Measurements from ENCODE around the gene OSBPL8.

The OSBPL8 gene

DNA sequence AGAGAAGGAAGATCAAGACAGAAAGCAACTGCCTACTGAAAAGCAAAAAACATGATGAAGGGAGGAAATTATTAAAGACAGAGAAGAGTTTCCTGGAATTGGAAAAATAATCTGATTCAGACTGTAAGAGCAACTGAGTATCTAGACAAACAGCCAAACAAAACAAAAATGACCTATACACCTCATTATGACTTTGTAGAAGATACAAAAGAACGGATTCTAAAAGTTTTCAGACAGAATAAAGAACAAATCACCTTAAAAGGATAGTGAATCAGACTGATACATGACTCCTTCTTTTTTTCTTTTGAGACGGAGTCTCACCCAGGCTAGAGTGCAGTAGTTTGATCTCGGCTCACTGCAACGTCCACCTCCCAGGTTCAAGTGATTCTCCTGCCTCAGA, 10.4 kb downstream of the OSBPL8 start:
- TF ChIP-seq, protein P1, sequence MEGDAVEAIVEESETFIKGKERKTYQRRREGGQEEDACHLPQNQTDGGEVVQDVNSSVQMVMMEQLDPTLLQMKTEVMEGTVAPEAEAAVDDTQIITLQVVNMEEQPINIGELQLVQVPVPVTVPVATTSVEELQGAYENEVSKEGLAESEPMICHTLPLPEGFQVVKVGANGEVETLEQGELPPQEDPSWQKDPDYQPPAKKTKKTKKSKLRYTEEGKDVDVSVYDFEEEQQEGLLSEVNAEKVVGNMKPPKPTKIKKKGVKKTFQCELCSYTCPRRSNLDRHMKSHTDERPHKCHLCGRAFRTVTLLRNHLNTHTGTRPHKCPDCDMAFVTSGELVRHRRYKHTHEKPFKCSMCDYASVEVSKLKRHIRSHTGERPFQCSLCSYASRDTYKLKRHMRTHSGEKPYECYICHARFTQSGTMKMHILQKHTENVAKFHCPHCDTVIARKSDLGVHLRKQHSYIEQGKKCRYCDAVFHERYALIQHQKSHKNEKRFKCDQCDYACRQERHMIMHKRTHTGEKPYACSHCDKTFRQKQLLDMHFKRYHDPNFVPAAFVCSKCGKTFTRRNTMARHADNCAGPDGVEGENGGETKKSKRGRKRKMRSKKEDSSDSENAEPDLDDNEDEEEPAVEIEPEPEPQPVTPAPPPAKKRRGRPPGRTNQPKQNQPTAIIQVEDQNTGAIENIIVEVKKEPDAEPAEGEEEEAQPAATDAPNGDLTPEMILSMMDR (IDR thresholded peaks at IDR 0.05; ENCODE audit: low read depth, low read length, missing control alignments), result no peak
- H3K4me3 ChIP-seq (replicated peaks; ENCODE audit: low read depth, low read length), result no peak overlapping the region
- no peak for DNase-seq (ENCODE audit: extremely low read depth, low read depth)

DNA sequence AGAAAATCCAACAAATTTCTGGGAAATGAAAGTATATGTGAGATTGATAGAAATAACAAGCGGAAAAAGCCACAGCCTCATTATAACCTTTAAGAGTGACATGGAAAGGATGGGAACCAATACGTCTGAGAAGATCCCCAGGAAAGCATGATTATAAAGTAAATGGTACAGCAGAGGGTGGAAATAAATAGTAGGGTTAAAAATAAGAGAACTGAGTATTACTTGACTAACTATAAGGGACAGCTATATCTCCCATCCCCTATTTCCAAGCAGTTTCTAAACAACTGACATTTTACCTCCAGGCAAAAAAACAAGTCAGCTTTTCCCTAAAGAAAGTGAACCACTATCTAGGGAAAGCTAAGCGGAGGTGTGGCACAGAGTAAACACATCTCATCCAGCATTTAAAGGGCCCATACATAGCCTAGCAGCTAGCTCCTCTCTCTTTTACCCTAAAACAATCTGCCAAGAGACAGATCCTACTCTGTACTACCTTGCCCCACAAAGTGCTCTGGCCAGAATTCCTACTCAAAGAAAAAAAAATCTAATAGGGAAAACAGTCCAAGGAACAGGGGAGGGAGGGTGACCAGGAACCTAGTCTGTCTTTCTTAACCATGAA, 11.2 kb downstream of the OSBPL8 start:
- no peak for DNase-seq (ENCODE audit: extremely low read depth, low read depth)
- TF ChIP-seq, protein P1 (IDR thresholded peaks at IDR 0.05; ENCODE audit: low read depth, low read length, missing control alignments), result no peak
- H3K4me3 ChIP-seq (replicated peaks; ENCODE audit: low read depth, low read length), result no peak overlapping the region

DNA sequence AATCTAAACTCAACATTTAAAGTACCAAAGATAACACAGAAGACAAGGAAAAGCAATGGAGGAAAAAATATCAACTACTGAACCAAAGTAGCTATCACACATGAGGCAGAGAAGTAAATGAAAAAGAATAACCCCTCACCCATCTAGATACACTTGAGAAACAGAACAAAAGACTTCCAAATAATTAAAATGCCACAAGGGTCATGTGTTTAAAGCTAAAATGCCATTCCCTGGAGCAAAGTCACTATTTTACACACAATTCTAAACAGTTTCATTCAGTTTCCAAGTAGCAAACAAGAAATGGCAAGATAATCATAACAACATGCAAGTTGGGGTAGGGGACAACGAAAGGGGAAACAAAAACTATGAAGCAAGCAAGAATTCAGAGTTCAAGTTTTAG, 12.0 kb downstream of the OSBPL8 start:
- no peak overlapping the region for H3K4me3 ChIP-seq (replicated peaks; ENCODE audit: low read depth, low read length)
- no peak for DNase-seq (ENCODE audit: extremely low read depth, low read depth)
- TF ChIP-seq, protein P1 (IDR thresholded peaks at IDR 0.05; ENCODE audit: low read depth, low read length, missing control alignments), result no peak

DNA sequence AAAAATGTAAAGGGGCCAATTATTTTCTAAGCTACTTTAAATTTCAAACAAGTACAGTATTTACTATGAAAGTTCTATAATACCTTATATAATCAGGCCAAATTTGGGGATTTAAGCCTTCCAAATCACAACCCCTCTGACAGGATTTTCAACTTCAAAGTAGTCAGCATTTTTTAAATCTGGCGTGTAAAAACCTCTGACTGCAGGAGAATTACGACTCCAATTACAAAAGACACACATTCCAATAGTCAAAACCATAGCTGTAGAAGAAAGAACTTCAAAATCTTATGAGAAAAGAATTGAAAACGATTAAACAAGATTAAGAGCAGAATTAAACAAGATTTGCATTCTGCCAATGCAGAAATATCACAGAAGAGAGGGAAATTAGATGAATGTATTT, 12.7 kb downstream of the OSBPL8 start:
- H3K4me3 ChIP-seq (replicated peaks; ENCODE audit: low read depth, low read length), result no peak overlapping the region
- DNase-seq (ENCODE audit: extremely low read depth, low read depth), result no peak
- TF ChIP-seq, protein P1 (IDR thresholded peaks at IDR 0.05; ENCODE audit: low read depth, low read length, missing control alignments), result no peak

DNA sequence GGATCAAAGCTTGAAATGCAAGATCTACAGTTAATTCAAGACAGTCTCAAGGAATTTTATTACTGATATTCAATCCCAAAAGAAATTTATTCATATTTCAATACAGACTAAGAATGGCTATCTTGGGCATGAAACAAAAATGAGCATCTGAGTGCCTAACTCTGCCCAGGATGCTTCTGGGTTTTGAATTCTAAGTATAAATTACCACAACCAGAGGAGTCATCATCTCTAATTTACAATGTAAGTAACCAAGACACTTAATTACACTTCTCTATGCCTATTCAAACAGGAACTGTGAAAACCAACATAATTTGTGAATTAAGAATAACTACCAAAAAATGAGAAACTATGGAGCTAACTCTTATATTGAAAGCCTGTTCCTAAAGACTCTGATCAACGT, 14.1 kb downstream of the OSBPL8 start:
- no peak for DNase-seq (ENCODE audit: extremely low read depth, low read depth)
- TF ChIP-seq, protein P1 (IDR thresholded peaks at IDR 0.05; ENCODE audit: low read depth, low read length, missing control alignments), result no peak
- no peak overlapping the region for H3K4me3 ChIP-seq (replicated peaks; ENCODE audit: low read depth, low read length)

DNA sequence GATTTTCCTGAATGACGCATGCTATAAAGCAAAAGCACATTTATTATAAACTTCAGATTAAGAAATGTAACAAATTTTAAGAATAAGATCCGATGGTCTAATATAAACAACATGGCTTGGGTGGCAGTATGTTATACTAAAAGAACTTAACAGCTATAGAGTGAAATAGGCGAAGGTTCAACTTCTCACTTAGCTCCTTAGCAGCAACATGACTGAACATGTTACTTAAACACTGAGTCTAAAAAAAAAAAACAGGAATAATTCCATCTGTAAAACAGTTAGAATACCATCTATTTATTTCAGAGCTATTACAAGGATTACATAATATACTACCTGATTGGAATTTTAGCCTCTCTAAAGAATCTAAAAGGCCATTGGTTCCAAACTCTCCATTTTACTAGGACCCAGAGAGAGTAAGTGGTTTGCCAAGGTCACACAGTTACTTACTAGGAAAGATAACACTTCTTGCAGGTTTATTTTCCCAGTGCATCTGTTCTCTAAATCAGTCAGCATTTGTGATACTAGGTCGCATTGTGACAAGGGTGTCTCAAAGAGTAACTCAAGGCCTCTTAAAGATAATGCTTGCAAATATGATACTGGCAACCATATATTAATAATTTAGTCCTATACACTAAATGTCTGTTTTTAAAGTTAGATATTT, 14.8 kb downstream of the OSBPL8 start:
- no peak for DNase-seq (ENCODE audit: extremely low read depth, low read depth)
- TF ChIP-seq, protein P1 (IDR thresholded peaks at IDR 0.05; ENCODE audit: low read depth, low read length, missing control alignments), result no peak
- no peak overlapping the region for H3K4me3 ChIP-seq (replicated peaks; ENCODE audit: low read depth, low read length)
